Endodermal cell (in vitro differentiated cells): ENCODE data around the gene PMS1. TPM values are rescaled to one million over a fixed set of nuclear protein-coding genes. Genes with fewer than 3 reads are reported as not detected.

ENCODE experiments used
- DNase-seq: peaks from one replicate; pipeline ENCODE4 v3.0.0-alpha.2; 2017
- H3K27ac ChIP-seq: 2 replicates; pipeline ENCODE4 v1.5.1; 2013; ENCODE audit warnings: mild to moderate bottlenecking, low read depth, low read length, moderate library complexity
- H3K27me3 ChIP-seq: 2 replicates; pipeline ENCODE4 v1.6.1; 2013; ENCODE audit warnings: mild to moderate bottlenecking, low read length, moderate library complexity; ENCODE audit not compliant: insufficient read depth, control insufficient read depth, poor library complexity, severe bottlenecking
- H3K36me3 ChIP-seq: 2 replicates; pipeline ENCODE4 v1.7.0; 2013; ENCODE audit warnings: mild to moderate bottlenecking, low read length, moderate library complexity; ENCODE audit not compliant: control insufficient read depth, insufficient read depth
- H3K4me1 ChIP-seq: one replicate; pipeline ENCODE4 v1.7.0; 2013; ENCODE audit warnings: low read length; ENCODE audit not compliant: control insufficient read depth, insufficient read depth
- H3K4me3 ChIP-seq: 2 replicates; pipeline ENCODE4 v1.5.1; 2013; ENCODE audit warnings: mild to moderate bottlenecking, low read length, moderate library complexity
- H3K9ac ChIP-seq: 2 replicates; pipeline ENCODE4 v1.6.1; 2013; ENCODE audit warnings: mild to moderate bottlenecking, low read length, moderate library complexity; ENCODE audit not compliant: poor library complexity, severe bottlenecking; ENCODE audit errors: extremely low read depth
- H3K9me3 ChIP-seq: 2 replicates; pipeline ENCODE4 v1.6.1; 2013; ENCODE audit warnings: mild to moderate bottlenecking, low read length, moderate library complexity; ENCODE audit not compliant: control insufficient read depth
- H3K27ac Mint-ChIP-seq: 2 replicates; pipeline ENCODE4 v1.8.0; 2020; ENCODE audit warnings: mixed read lengths
- H3K27me3 Mint-ChIP-seq: 2 replicates; pipeline ENCODE4 v1.8.0; 2021; ENCODE audit warnings: mild to moderate bottlenecking, mixed read lengths; ENCODE audit not compliant: insufficient read depth
- H3K36me3 Mint-ChIP-seq: 2 replicates; pipeline ENCODE4 v1.8.0; 2020; ENCODE audit warnings: low read depth, mixed read lengths
- H3K4me1 Mint-ChIP-seq: 2 replicates; pipeline ENCODE4 v1.8.0; 2020; ENCODE audit warnings: mixed read lengths
- H3K4me3 Mint-ChIP-seq: 2 replicates; pipeline ENCODE4 v1.8.0; 2020; ENCODE audit warnings: mild to moderate bottlenecking, moderate library complexity, mixed read lengths
- H3K9me3 Mint-ChIP-seq: 2 replicates; pipeline ENCODE4 v1.8.0; 2020; ENCODE audit warnings: mild to moderate bottlenecking, mixed read lengths
- CTCF ChIP-seq: fragments of 200-600 bp; sonication (generic); conservative IDR thresholded peaks from 2 replicates; pipeline ENCODE4 v1.5.0; 2021; ENCODE audit warnings: antibody characterized with exemption, mild to moderate bottlenecking
- WGBS, 2 experiments: methylation state at CpG; one replicate each; pipeline versions ENCODE4 v1.1.5 to v1.1.7; 2013; ENCODE audit warnings: missing lambda C conversion rate in 2 of 2, mixed read lengths in 1 of 2; ENCODE audit not compliant: insufficient coverage in 1 of 2, insufficient read length in 1 of 2; 5-methylcytosine and 5-hydroxymethylcytosine counted together
- total RNA-seq, 2 donors: library from RNA; stranded (reverse); fragmentation: NEBNext Ultra II Directional in 1 of 2; extraction: Animal tissue kit (Norgen Biotek cat#: 25700) in 1 of 2; gene quantifications; 2 replicates in 1 of 2; 3 replicates in 1 of 2; pipeline ENCODE4 v1.2.1, GENCODE V29; 2021

Gene PMS1
- total RNA-seq, 2 donors from 2014 or later: 51.9 to 61.5 TPM

GRCh38 chr2:189772212-189772611, 12.0 kb upstream of the PMS1 start:
- no peak for DNase-seq
- no peak overlapping the region for H3K27ac ChIP-seq
- no peaks in the 10 kb centered on the region for H3K9me3 Mint-ChIP-seq

GRCh38 chr2:189782221-189782671, 2.0 kb upstream of the PMS1 start:
- no peak for DNase-seq
- Histone ChIP-seq H3K9me3 (no peaks in the 10 kb centered on the region), H3K36me3 (peaks cover 54% of the 10 kb centered on the region), H3K27me3 (no peaks in the 10 kb centered on the region), H3K27ac (no peak overlapping the region), H3K9ac (no peak overlapping the region), H3K4me3 (peak overlapping the region; percentile 98), H3K4me1 (no peaks in the 10 kb centered on the region)
- Mint-ChIP-seq H3K27ac (peak overlapping the region; percentile 55), H3K4me1 (peaks cover 20% of the 10 kb centered on the region), H3K27me3 (no peaks in the 10 kb centered on the region), H3K36me3 (peaks cover 58% of the 10 kb centered on the region), H3K9me3 (no peaks in the 10 kb centered on the region), H3K4me3 (peak overlapping the region; percentile 90)
- 94% methylated on average over 4 of the region's 4 CpGs; no CpG with 5 or more reads in 1 of the 2 experiments for WGBS, 2 experiments
- no peak for TF ChIP-seq CTCF

More at GRCh38 chr2:189772212-189772611, 12.0 kb upstream of the PMS1 start:
- peaks cover 87% of the 10 kb centered on the region for H3K36me3 ChIP-seq
- H3K4me1 ChIP-seq: no peaks in the 10 kb centered on the region
- WGBS, 2 experiments: 100% methylated on average over 1 of the region's 1 CpG
- no peak for TF ChIP-seq CTCF
- no peaks in the 10 kb centered on the region for H3K27me3 ChIP-seq
- Mint-ChIP-seq H3K27me3 (no peaks in the 10 kb centered on the region), H3K36me3 (peaks cover 51% of the 10 kb centered on the region), H3K27ac (no peak overlapping the region), H3K4me1 (no peaks in the 10 kb centered on the region), H3K4me3 (no peak overlapping the region)
- no peaks in the 10 kb centered on the region for H3K9me3 ChIP-seq
- H3K9ac ChIP-seq: no peak overlapping the region
- H3K4me3 ChIP-seq: no peak overlapping the region

- peak overlapping the region; percentile 90 for H3K4me3 Mint-ChIP-seq
These were observed 761 bp upstream of the PMS1 start for GRCh38 chr2:189783451-189783926.

More at GRCh38 chr2:189783451-189783926, 761 bp upstream of the PMS1 start:
- Histone ChIP-seq H3K9me3 (no peaks in the 10 kb centered on the region), H3K27me3 (no peaks in the 10 kb centered on the region), H3K27ac (peak overlapping the region; percentile 96), H3K36me3 (peaks cover 43% of the 10 kb centered on the region), H3K9ac (peak overlapping the region; percentile 68), H3K4me3 (peak overlapping the region; percentile 98), H3K4me1 (no peaks in the 10 kb centered on the region)
- no peak for DNase-seq
- Mint-ChIP-seq H3K27me3 (no peaks in the 10 kb centered on the region), H3K4me1 (peaks cover 20% of the 10 kb centered on the region), H3K9me3 (no peaks in the 10 kb centered on the region), H3K36me3 (peaks cover 51% of the 10 kb centered on the region), H3K27ac (peak overlapping the region; percentile 93)
- WGBS, 2 experiments: 0 to 1% methylated on average over 11 to 17 of the region's 17 CpGs
- TF ChIP-seq CTCF: no peak
